ENCODE measurements around the gene ETHE1. TPM values are rescaled to one million over a fixed set of nuclear protein-coding genes. Genes with fewer than 3 reads are reported as not detected.

Gene ETHE1
- total RNA-seq, 1 experiment from 2014 or later, result 293 TPM

- peak; percentile 92 for DNase-seq (ENCODE audit: low read depth)
- in situ Hi-C loops (cut with HindIII; ENCODE audit: low pct_unique_long_range_greater_than_20kb, low sequenced_read_pairs), result no loop called here
Measured at GRCh38 chr19:43503501-43504425, 23.2 kb downstream of the ETHE1 start.

GRCh38 chr19:43502419-43502976, 24.5 kb downstream of the ETHE1 start:
- in situ Hi-C loops (cut with HindIII; ENCODE audit: low pct_unique_long_range_greater_than_20kb, low sequenced_read_pairs), result no loop called here
- no peak for DNase-seq (ENCODE audit: low read depth)

GRCh38 chr19:43501661-43502418, 25.2 kb downstream of the ETHE1 start:
- no peak for DNase-seq (ENCODE audit: low read depth)
- in situ Hi-C loops (cut with HindIII; ENCODE audit: low pct_unique_long_range_greater_than_20kb, low sequenced_read_pairs), result no loop called here

- in situ Hi-C loops (cut with HindIII; ENCODE audit: low pct_unique_long_range_greater_than_20kb, low sequenced_read_pairs), result no loop called here
- no peak for DNase-seq (ENCODE audit: low read depth)
Measured at GRCh38 chr19:43499042-43499441, 28.0 kb downstream of the ETHE1 start.

- in situ Hi-C loops (cut with HindIII; ENCODE audit: low pct_unique_long_range_greater_than_20kb, low sequenced_read_pairs), result no loop called here
- no peak for DNase-seq (ENCODE audit: low read depth)
Measured at GRCh38 chr19:43498233-43498842, 28.7 kb downstream of the ETHE1 start.

GRCh38 chr19:43496960-43497359, 30.0 kb downstream of the ETHE1 start:
- no peak for DNase-seq (ENCODE audit: low read depth)
- in situ Hi-C loops (cut with HindIII; ENCODE audit: low pct_unique_long_range_greater_than_20kb, low sequenced_read_pairs), result no loop called here

GRCh38 chr19:43495082-43495481, 31.9 kb downstream of the ETHE1 start:
- DNase-seq (ENCODE audit: low read depth), result no peak
- in situ Hi-C loops (cut with HindIII; ENCODE audit: low pct_unique_long_range_greater_than_20kb, low sequenced_read_pairs), result no loop called here

GRCh38 chr19:43490759-43491158, 36.2 kb downstream of the ETHE1 start:
- in situ Hi-C loops (cut with HindIII; ENCODE audit: low pct_unique_long_range_greater_than_20kb, low sequenced_read_pairs), result no loop called here
- no peak for DNase-seq (ENCODE audit: low read depth)

- no peak for DNase-seq (ENCODE audit: low read depth)
- in situ Hi-C loops (cut with HindIII; ENCODE audit: low pct_unique_long_range_greater_than_20kb, low sequenced_read_pairs), result no loop called here
Measured at GRCh38 chr19:43489979-43490599, 36.9 kb downstream of the ETHE1 start.

GRCh38 chr19:43489310-43489709, 37.7 kb downstream of the ETHE1 start:
- no peak for DNase-seq (ENCODE audit: low read depth)
- in situ Hi-C loops (cut with HindIII; ENCODE audit: low pct_unique_long_range_greater_than_20kb, low sequenced_read_pairs), result no loop called here

GRCh38 chr19:43488179-43488578, 38.8 kb downstream of the ETHE1 start:
- DNase-seq (ENCODE audit: low read depth), result no peak
- in situ Hi-C loops (cut with HindIII; ENCODE audit: low pct_unique_long_range_greater_than_20kb, low sequenced_read_pairs), result no loop called here

- in situ Hi-C loops (cut with HindIII; ENCODE audit: low pct_unique_long_range_greater_than_20kb, low sequenced_read_pairs), result no loop called here
- no peak for DNase-seq (ENCODE audit: low read depth)
Measured at GRCh38 chr19:43486412-43486811, 40.6 kb downstream of the ETHE1 start.

GRCh38 chr19:43485951-43486350, 41.0 kb downstream of the ETHE1 start:
- in situ Hi-C loops (cut with HindIII; ENCODE audit: low pct_unique_long_range_greater_than_20kb, low sequenced_read_pairs), result no loop called here
- no peak for DNase-seq (ENCODE audit: low read depth)

- in situ Hi-C loops (cut with HindIII; ENCODE audit: low pct_unique_long_range_greater_than_20kb, low sequenced_read_pairs), result no loop called here
Measured at GRCh38 chr19:43483281-43483680, 43.7 kb downstream of the ETHE1 start.

GRCh38 chr19:43482193-43482592, 44.8 kb downstream of the ETHE1 start:
- in situ Hi-C loops (cut with HindIII; ENCODE audit: low pct_unique_long_range_greater_than_20kb, low sequenced_read_pairs), result no loop called here

More at GRCh38 chr19:43483281-43483680, 43.7 kb downstream of the ETHE1 start:
- DNase-seq (ENCODE audit: low read depth), result no peak

GRCh38 chr19:43481701-43482100, 45.3 kb downstream of the ETHE1 start:
- in situ Hi-C loops (cut with HindIII; ENCODE audit: low pct_unique_long_range_greater_than_20kb, low sequenced_read_pairs), result no loop called here
- DNase-seq (ENCODE audit: low read depth), result no peak

More at GRCh38 chr19:43482193-43482592, 44.8 kb downstream of the ETHE1 start:
- no peak for DNase-seq (ENCODE audit: low read depth)

GRCh38 chr19:43480574-43480973, 46.4 kb downstream of the ETHE1 start:
- no peak for DNase-seq (ENCODE audit: low read depth)
- in situ Hi-C loops (cut with HindIII; ENCODE audit: low pct_unique_long_range_greater_than_20kb, low sequenced_read_pairs), result no loop called here

GRCh38 chr19:43479961-43480561, 46.9 kb downstream of the ETHE1 start:
- DNase-seq (ENCODE audit: low read depth), result no peak
- in situ Hi-C loops (cut with HindIII; ENCODE audit: low pct_unique_long_range_greater_than_20kb, low sequenced_read_pairs), result no loop called here

Measured in Caki2 (cell line).